CD4-positive, alpha-beta T cell treated with Interleukin-21 for 1 hour (primary cell): ENCODE results near the gene CXCL12.

Experiments used
- DNase-seq: peaks from one replicate; pipeline ENCODE4 v3.0.0-alpha.2; 2020

Gene CXCL12

DNA sequence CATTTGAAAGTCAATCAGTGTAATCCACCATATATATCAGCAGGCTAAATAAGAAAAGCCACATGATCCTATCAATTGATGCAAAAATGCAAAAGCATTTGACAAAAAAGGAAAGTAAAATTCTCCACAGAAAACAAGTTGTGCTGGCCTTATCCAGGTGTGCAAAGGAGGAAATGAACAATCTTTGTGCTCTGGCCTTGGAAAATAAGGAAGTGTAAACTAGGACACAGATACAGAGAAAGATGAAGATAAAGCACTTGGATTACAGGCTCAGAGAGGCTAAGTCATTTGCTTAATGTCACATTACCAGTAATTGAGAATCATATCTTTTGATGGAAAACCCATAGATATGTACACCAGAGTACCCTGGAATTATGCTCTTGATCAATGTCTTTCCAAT, 54.5 kb downstream of the CXCL12 start:
- DNase-seq = no peak

DNA sequence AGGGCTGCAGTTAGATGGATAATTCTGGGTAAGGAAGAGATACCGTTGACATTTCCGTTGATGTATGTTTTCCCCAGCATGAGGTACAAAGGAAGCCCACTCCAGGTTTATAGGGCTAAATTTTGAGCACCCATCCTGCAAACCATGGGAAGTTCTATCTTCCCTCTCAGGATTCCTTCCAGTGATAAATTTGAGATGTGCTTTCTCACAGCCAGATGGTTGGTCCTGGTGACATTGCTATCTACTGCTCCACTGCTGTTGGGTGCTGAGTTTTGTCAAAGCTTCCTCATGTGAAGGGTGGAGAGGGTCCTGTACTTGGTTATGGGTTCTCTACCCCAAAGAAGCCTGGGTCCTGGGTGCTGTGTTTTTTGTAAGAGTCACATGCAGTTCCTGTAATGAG, 57.4 kb downstream of the CXCL12 start:
- no peak for DNase-seq
